T-helper 1 cell treated with Interleukin-12 subunit alpha and Interleukin-12 subunit beta and Interleukin-4 antibody, amounts not matched to agents 30 μg/mL and 1 μg/mL, for 36 hours (primary cell): ENCODE data around the gene NBPF1.
"Not testable (repeated sequence)": the region's sequence is repeated elsewhere in the genome, so short reads cannot be mapped to it uniquely, and the experiment has no call there.

ENCODE experiments used
- H3K27ac Mint-ChIP-seq: one replicate; pipeline ENCODE4 v1.8.0; 2021; ENCODE audit warnings: mild to moderate bottlenecking, mixed read lengths
- H3K27me3 Mint-ChIP-seq: one replicate; pipeline ENCODE4 v1.8.0; 2021; ENCODE audit warnings: low read depth, mixed read lengths
- H3K36me3 Mint-ChIP-seq: one replicate; pipeline ENCODE4 v1.8.0; 2021; ENCODE audit warnings: low read depth, mixed read lengths
- H3K4me1 Mint-ChIP-seq: one replicate; pipeline ENCODE4 v1.8.0; 2021; ENCODE audit warnings: low read depth, mixed read lengths
- H3K4me3 Mint-ChIP-seq: one replicate; pipeline ENCODE4 v1.8.0; 2021; ENCODE audit warnings: mild to moderate bottlenecking, moderate library complexity, mixed read lengths
- H3K9me3 Mint-ChIP-seq: one replicate; pipeline ENCODE4 v1.8.0; 2021; ENCODE audit warnings: mixed read lengths

The NBPF1 gene

DNA sequence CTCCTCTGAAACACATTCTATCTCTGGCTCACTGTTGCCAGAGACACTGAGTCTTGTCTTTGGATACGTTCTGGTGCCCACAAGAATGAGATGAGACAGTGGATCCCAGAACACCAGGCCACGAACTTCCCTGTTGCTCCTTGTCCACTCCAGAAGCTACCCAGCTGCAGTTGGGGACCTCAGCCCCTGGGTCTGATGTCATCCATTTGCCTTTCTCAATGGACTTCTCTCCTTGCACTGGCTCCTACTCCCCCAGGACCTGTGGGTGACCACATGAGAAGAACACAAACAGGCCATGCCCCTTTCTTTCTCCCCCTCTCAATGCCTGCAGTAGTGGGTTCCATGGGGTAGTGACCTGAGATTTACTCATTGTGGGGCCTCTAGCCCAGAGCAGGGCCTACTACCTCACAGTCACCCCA lies 5.9 kb downstream of the NBPF1 start:
- H3K27me3 Mint-ChIP-seq: no peaks in the 10 kb centered on the region
- no peaks in the 10 kb centered on the region for H3K4me1 Mint-ChIP-seq
- no peaks in the 10 kb centered on the region for H3K9me3 Mint-ChIP-seq
- no peaks in the 10 kb centered on the region for H3K36me3 Mint-ChIP-seq
- H3K4me3 Mint-ChIP-seq: no peak overlapping the region
- H3K27ac Mint-ChIP-seq: no peak overlapping the region

DNA sequence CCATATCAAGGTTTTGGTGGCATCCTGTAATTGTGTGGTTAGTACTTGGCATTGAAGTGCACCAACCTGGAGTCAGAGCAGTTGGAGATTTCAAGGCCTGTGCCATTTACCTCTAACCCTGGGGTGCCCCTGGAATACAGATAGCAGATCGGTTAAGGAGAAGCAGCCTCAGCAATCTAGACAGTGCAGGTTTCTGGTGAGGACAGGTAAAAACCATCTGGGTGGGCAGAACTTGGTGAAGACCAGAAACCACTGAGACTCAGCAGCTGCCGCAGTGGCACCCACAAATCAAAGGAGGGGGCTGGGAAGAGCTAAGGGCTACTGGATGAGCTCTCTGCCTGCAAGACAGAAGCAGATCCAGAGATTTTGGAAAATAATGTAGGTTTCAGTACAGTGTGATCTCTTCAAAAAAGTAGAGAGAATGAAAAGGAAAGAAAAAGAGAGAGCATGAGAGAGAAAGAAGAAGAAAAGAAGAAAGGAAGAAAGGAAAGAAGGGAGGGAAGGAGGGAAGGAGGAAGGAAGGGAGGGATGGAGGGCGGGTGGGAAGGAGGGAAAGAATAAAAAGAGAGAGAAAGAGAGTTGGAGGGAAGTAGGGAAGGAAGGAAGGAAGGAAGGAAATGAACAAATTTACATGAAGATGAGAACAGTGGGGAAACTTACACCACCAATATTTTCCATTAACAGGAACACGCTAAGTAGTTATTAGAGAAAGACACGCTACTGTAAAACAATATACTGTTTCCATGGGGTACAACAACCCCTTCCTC lies 6.5 kb downstream of the NBPF1 start:
- H3K9me3 Mint-ChIP-seq, H3K27ac Mint-ChIP-seq, H3K36me3 Mint-ChIP-seq, H3K27me3 Mint-ChIP-seq, H3K4me1 Mint-ChIP-seq, H3K4me3 Mint-ChIP-seq: not testable (repeated sequence)

DNA sequence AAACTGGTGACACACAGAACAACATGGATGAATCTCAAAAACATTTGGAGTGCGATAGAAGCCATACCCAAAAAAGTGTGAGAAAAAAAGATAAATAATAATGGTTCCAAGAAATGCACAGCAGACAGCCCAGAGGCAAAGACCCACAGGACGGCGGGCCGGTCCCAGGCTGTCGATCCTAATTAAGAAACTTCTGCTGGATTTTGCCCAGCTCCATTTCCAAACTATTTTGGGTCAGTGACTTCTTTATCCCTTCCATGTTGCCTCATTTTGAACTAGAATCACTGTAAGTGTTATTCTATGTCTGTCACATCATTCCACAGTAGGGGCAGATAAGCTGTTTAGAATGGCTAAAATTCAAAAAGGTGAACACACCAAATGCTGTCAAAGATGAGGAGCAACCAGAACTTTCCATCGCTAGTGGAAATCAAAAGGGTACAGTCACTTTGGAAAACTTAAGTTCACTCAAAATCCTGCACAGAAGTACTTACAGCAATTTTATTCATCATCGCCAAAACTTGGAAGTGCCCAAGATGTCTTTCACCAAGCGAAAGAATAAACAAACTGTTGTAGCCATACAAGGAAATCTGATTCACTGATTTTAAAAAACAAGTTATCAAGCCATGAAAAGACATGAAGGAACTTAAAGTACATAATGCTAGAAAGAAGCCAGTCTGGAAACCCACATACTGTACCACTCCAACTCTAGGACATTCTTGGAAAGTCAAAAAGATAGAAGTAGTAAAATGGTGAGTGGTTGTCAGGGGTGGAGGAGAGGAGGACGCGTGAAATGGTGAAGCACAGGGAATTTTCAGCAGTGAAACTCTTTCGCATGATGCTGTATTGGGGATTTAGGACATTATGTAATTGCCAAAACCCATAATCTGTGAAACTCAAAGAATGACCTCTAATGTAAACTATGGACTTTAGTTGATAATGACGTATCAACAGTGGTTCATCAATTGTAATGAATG lies 7.5 kb downstream of the NBPF1 start:
- Mint-ChIP-seq H3K27me3 (no peaks in the 10 kb centered on the region), H3K4me1 (no peaks in the 10 kb centered on the region), H3K27ac (no peak overlapping the region), H3K36me3 (no peaks in the 10 kb centered on the region), H3K4me3 (no peak overlapping the region), H3K9me3 (no peaks in the 10 kb centered on the region)

DNA sequence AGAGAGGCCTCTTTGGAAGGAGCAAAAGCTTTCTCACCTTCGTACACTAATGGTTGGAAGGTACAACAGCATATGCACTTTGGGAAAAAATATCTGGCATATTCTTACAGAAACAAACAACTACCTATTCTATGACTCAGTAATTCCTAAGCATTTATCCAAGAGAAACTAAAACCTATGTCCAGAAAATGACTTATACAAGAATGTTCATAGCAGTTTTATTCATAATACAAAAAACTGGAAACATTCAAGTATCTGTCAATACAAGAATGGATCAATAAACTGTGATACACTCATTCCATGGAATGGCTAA lies 8.2 kb downstream of the NBPF1 start:
- Mint-ChIP-seq H3K9me3 (no peaks in the 10 kb centered on the region), H3K4me3 (no peak overlapping the region), H3K4me1 (no peaks in the 10 kb centered on the region), H3K36me3 (no peaks in the 10 kb centered on the region), H3K27ac (no peak overlapping the region), H3K27me3 (no peaks in the 10 kb centered on the region)

DNA sequence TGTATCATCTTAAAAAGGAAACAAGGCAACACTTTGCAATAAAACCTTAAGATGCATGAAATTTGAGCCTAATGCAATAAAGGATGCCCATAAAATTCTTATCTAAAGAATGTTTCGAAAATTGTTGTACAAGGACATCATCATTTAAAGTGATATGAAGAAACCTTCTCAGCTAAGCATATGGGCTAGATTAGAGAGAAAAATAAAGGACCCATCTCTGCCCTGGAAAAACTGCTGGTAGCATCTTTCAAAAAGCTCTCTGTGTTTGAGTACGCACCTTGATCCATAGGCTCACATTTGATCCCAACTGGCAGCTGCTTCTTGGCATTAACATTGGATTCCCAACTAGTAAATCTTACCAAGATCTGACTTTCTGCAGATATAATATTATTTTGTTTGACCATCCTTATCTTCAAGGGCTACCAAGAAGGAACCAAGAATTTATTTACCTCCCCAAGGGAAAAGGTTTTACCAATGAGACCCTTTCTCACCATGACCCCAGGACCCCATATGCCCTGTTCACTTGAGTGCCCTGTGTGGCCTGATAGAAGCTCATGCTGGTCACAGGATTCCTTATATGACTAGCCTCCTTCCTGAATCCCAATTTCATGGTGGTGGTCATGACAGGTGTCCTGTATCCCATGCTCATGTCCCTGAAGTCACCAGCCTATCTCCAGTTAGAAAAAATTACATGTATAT lies 8.7 kb downstream of the NBPF1 start:
- not testable (repeated sequence) for H3K27ac Mint-ChIP-seq, H3K4me1 Mint-ChIP-seq, H3K4me3 Mint-ChIP-seq, H3K36me3 Mint-ChIP-seq, H3K9me3 Mint-ChIP-seq, H3K27me3 Mint-ChIP-seq

DNA sequence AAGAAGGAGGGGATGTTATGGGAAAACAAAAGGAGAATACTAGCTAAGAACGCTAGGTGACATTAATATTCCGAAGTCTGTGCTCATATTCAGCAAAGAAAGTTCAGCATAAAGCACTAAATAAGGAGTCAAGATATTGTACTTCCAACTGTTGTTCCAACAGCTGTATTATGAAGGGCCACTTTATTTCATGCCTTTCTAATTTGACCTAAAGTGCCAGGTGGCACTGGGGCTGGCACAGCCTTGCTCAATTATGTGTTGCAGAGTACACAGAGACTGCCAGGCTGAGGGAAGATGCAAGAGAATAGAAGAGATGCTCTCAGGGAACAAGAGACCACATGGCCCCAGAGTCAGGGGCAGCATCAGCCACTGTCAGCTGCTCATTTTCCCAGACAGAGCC lies 9.7 kb downstream of the NBPF1 start:
- not testable (repeated sequence) for H3K27ac Mint-ChIP-seq, H3K27me3 Mint-ChIP-seq, H3K36me3 Mint-ChIP-seq, H3K4me1 Mint-ChIP-seq, H3K9me3 Mint-ChIP-seq, H3K4me3 Mint-ChIP-seq

DNA sequence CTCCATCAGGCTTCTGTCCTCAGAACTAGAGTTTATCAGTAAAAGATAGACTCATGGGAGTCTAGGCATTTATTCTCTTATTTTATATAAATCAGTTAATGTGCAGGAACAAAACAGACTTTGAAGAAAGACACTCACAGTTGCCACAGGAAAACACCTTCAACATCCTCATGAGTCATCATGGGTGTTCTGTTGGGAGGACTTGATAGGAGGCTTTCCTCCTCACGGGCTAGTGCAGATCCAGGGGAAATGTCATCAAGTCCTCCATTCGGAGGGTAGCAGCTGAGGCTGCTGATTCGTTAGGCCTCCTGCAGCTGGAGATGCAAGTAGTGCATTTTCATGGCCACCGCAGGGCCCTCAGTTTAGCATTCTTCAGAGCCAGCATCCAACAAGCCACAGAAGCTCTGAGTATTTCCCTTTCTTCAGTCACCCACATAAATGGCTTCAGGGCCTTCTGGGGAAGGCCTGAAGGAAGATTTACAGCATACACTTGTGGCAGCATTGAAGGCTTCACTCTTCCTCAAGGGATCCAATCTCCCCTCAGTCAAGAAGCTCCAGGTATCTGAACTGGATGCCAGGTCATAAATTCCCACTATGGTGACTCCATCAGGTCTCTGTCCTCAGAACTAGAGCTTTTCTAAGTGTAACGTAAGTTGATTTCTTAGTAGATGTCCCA lies 10.9 kb downstream of the NBPF1 start:
- H3K27ac Mint-ChIP-seq, H3K36me3 Mint-ChIP-seq, H3K27me3 Mint-ChIP-seq, H3K4me3 Mint-ChIP-seq, H3K4me1 Mint-ChIP-seq, H3K9me3 Mint-ChIP-seq: not testable (repeated sequence)

DNA sequence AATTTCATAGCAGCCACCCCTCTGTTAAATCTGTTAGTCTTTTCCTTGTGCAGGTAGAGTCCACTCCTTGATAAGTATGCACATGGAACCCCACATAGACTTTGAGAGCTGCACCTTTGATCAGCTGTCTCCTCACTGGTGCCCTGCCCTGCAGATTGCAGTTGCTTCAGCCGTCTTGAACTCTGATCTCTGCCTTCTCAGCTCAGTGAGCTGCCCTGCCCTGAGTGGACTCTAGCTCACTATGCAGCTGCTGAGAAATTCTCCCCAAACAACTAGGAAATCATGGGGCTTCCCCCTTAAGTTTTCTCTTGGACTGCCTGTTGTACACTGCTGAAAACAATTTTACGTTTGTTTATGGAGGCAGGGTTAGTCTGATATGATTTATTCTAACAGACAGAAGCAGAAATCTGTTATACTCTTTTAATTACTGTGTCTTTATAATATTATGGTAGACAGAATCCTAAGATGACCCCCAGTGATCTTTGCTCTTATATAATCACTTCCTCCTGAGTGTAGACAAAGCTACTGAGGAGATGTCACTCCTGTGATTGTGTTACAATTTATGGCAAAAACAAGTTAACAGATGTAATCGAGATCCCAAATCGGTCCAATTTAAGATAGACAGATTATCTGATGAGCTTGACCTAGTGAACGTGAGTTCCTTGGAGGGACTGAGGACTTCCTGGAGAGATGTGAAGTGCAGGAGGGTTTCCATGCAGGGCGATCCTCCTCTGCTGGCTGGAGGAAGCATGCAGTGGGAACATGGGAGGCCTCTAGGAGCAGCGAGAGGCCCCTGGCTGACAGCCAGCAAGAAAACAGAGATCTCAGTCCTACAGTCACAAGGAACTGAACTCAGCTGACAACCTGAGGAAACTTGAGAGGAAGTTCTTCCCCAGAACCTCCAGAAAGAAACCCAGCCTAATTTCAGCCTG lies 12.2 kb downstream of the NBPF1 start:
- H3K9me3 Mint-ChIP-seq: not testable (repeated sequence)

DNA sequence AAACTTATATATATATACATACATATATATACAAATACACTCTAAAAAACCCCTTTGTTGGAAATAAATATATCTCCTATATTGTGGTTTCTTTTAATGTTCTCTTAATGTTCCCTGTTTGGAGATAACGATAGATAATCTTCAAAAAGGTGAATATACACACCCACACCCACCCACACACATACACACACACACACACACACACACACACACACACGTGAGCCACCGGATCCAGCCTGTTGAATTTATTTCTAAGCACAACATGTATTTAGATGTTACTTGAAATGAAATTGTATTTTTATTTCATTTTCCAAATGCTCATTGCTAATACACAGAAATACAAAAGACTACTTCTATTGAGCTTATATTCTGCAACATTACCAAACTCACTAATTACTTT lies 14.0 kb downstream of the NBPF1 start:
- not testable (repeated sequence) for H3K27ac Mint-ChIP-seq, H3K36me3 Mint-ChIP-seq, H3K4me3 Mint-ChIP-seq, H3K4me1 Mint-ChIP-seq, H3K27me3 Mint-ChIP-seq, H3K9me3 Mint-ChIP-seq

More for the DNA sequence above, 12.2 kb downstream of the NBPF1 start:
- not testable (repeated sequence) for H3K4me1 Mint-ChIP-seq, H3K36me3 Mint-ChIP-seq, H3K4me3 Mint-ChIP-seq, H3K27ac Mint-ChIP-seq, H3K27me3 Mint-ChIP-seq

DNA sequence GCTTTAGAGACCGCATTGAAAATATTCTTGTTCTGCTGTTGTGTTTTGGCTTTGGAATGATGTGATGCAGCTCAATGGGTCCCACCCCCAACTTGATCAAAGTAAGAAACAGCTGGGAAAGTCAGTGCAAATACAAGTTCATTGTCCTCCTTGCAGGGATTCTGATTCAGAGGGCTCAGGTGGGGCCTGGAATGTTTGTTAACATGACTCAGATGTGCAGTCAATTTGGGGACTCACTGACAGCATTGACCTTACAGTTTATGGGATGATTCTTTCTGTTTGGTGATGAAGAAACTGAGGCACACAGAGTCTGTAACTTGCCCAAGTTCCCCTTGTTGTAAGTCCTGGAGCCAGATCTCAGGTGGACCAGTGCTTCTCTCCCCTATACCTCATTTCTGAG lies 18.1 kb downstream of the NBPF1 start:
- H3K36me3 Mint-ChIP-seq, H3K4me3 Mint-ChIP-seq, H3K27me3 Mint-ChIP-seq, H3K27ac Mint-ChIP-seq, H3K4me1 Mint-ChIP-seq, H3K9me3 Mint-ChIP-seq: not testable (repeated sequence)

DNA sequence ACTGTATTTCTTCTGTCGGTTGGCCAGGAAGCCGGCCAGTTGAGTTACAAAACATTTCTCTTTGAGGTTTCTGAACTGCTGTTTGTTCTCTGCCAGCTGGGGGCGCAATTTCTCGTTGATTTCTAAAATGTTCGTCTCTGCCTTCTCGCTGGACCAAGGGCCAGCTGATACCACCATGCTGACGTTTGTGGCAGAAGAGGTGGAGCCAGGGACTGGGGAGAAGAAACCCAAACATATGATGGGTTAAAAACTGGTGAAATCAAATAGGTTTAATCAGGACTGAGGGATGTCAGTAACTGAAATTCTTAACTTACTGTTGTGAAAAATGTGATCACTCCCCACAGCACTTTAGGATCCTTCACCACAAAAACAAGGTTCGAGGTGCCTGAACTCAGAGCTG lies 21.5 kb downstream of the NBPF1 start:
- not testable (repeated sequence) for H3K4me1 Mint-ChIP-seq, H3K4me3 Mint-ChIP-seq, H3K36me3 Mint-ChIP-seq, H3K27me3 Mint-ChIP-seq, H3K9me3 Mint-ChIP-seq, H3K27ac Mint-ChIP-seq

DNA sequence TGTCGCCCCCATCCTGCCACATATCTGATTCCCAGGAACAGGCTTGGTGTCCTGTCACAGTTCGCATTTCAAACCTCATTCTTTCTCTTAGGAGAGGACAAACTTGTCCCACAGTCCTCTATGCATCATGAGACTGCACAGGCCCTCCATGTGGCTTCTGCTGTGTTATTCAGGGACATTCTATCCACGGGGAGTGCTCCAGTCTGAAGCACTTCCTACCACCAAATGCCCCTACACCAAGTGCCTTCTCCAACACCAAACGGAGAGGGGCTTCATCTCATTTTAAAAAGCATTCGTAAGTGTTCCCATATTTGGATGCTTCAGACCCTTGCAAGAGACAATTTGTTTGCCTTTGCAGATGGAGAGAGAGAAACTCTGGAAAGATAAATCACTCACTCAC lies 25.3 kb downstream of the NBPF1 start:
- H3K4me1 Mint-ChIP-seq, H3K4me3 Mint-ChIP-seq, H3K27me3 Mint-ChIP-seq, H3K27ac Mint-ChIP-seq, H3K9me3 Mint-ChIP-seq, H3K36me3 Mint-ChIP-seq: not testable (repeated sequence)

DNA sequence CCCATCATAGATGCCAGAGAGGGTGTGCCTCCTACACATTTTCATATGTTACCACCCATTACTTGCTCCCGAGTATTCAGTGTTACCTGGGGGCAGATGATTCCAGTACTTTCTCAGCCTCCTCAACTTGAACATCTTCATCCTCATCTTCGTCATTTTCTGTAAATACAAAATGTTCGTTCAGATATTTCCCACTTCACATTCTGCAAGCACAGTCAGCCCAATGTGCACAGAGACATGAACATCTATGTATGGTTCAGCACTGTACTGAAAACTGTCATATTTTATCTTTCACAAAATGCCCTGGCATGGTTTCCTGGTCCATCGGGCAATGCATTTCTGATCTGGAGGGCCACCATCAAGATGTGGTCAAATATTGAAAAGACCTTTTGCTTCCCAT lies 25.7 kb downstream of the NBPF1 start:
- not testable (repeated sequence) for H3K36me3 Mint-ChIP-seq, H3K9me3 Mint-ChIP-seq, H3K4me3 Mint-ChIP-seq, H3K27me3 Mint-ChIP-seq, H3K27ac Mint-ChIP-seq, H3K4me1 Mint-ChIP-seq

DNA sequence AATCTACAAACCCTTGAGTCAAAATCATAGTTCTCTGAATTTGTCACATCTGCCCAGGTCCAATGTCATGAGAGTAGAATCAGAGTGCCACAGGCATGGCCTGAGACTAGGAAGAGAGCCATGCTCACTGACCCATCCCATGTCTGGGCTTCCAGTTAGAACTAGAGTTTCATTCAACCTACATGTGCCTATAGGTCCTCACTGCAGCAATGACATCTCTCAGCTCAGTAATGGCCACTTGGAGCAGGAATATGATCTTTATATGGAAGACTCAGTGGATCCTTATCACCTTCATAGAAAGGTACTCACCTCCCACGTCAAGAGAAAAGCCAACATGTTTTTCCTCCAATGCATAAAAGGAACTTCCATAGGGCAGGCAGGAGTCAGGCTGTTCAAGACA lies 48.0 kb downstream of the NBPF1 start:
- not testable (repeated sequence) for H3K36me3 Mint-ChIP-seq, H3K4me3 Mint-ChIP-seq, H3K27ac Mint-ChIP-seq, H3K9me3 Mint-ChIP-seq, H3K27me3 Mint-ChIP-seq, H3K4me1 Mint-ChIP-seq
